ENCODE data around the gene PDSS2.

GRCh38 chr6:107496892-107497684 is 37.7 kb upstream of the PDSS2 start:
- TF ChIP-seq ZNF12 (CRISPR knock-in tag; IDR thresholded peaks at IDR 0.05) (no peak), CEBPB (tag; IDR thresholded peaks at IDR 0.05) (no peak), RAD21 (CRISPR knock-in tag; conservative IDR thresholded peaks at IDR 0.05 in 1 of 2, IDR thresholded peaks at IDR 0.05 in 1 of 2) (no peak), USF2 (CRISPR knock-in tag; IDR thresholded peaks at IDR 0.05) (no peak), CTCF (IDR thresholded peaks at IDR 0.05 in 2 of 3, conservative IDR thresholded peaks at IDR 0.05 in 1 of 3; ENCODE audit: insufficient read depth in 2 of 3, low read depth in 1 of 3, low read length in 3 of 3) (no peak), GATAD2A (IDR thresholded peaks at IDR 0.05) (no peak), FOXK1 (CRISPR knock-in tag; IDR thresholded peaks at IDR 0.05; ENCODE audit: borderline replicate concordance) (no peak), POLR3A (IDR thresholded peaks at IDR 0.05; ENCODE audit: borderline replicate concordance, extremely low read depth, insufficient read depth, insufficient read length) (no peak), PCBP2 (IDR thresholded peaks at IDR 0.05; ENCODE audit: low read depth, low read length, poor library complexity, severe bottlenecking) (no peak), ELK1 (CRISPR knock-in tag; IDR thresholded peaks at IDR 0.05) (no peak), FOXJ3 (CRISPR knock-in tag; IDR thresholded peaks at IDR 0.05) (no peak)
